ENCODE results near the gene STPG4. TPM values are rescaled to one million over a fixed set of nuclear protein-coding genes. Genes with fewer than 3 reads are reported as not detected.

The STPG4 gene
- total RNA-seq, 1 experiment from 2014 or later: 0.79 TPM

DNA sequence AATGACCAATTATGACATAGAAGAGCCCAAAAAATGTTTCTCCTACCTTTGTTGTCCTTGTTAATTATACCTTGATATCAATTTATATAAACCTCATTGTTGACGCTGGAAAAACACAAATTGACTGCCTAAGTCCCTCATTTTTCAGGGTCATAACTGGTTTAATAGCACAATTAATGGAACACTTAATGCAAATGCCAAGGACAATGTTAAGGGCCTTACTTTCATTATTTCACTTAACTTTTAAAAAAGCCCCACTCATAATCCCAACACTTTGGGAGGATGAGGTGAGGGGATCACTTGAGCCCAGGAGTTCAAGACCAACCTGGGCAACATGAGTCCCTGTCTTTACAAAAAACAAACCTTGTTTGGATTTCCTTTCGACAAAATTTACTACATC lies 3.5 kb upstream of the STPG4 start:
- H3K27me3 Mint-ChIP-seq (ENCODE audit: insufficient read depth, unreplicated experiment): no peaks in the 10 kb centered on the region
- ChIA-PET POLR2A (no interaction called here), CTCF (no interaction called here)
- TF ChIP-seq, protein P1, sequence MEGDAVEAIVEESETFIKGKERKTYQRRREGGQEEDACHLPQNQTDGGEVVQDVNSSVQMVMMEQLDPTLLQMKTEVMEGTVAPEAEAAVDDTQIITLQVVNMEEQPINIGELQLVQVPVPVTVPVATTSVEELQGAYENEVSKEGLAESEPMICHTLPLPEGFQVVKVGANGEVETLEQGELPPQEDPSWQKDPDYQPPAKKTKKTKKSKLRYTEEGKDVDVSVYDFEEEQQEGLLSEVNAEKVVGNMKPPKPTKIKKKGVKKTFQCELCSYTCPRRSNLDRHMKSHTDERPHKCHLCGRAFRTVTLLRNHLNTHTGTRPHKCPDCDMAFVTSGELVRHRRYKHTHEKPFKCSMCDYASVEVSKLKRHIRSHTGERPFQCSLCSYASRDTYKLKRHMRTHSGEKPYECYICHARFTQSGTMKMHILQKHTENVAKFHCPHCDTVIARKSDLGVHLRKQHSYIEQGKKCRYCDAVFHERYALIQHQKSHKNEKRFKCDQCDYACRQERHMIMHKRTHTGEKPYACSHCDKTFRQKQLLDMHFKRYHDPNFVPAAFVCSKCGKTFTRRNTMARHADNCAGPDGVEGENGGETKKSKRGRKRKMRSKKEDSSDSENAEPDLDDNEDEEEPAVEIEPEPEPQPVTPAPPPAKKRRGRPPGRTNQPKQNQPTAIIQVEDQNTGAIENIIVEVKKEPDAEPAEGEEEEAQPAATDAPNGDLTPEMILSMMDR (IDR thresholded peaks at IDR 0.05; ENCODE audit: insufficient read depth in 1 of 2, low read depth in 1 of 2, low read length in 1 of 2, severe bottlenecking in 1 of 2, unreplicated experiment in 1 of 2): no peak
- Histone ChIP-seq H3K27me3 (replicated peaks; ENCODE audit: control insufficient read depth, insufficient read depth, low read length) (no peaks in the 10 kb centered on the region), H3K4me1 (no peaks in the 10 kb centered on the region), H3K4me3 (ENCODE audit: low read depth, low read length) (no peak overlapping the region), H3K9me3 (no peaks in the 10 kb centered on the region), H3K36me3 (ENCODE audit: control insufficient read depth, insufficient read depth, low read length) (peaks cover 5% of the 10 kb centered on the region)
- peaks cover 7% of the 10 kb centered on the region for H3K4me1 Mint-ChIP-seq (ENCODE audit: low read depth, unreplicated experiment)
- BruUV-seq (replicated peaks): no TSS peak
- intact Hi-C loops (cut with micrococcal nuclease; ENCODE audit: unreplicated experiment): no loop called here
- no peak overlapping the region for H3K27ac Mint-ChIP-seq (ENCODE audit: unreplicated experiment)
- H3K4me3 Mint-ChIP-seq (ENCODE audit: unreplicated experiment): no peak overlapping the region
- no peaks in the 10 kb centered on the region for H3K9me3 Mint-ChIP-seq (ENCODE audit: unreplicated experiment)
- peaks cover 86% of the 10 kb centered on the region for H3K36me3 Mint-ChIP-seq (ENCODE audit: insufficient read depth, unreplicated experiment)
- no peak for DNase-seq

DNA sequence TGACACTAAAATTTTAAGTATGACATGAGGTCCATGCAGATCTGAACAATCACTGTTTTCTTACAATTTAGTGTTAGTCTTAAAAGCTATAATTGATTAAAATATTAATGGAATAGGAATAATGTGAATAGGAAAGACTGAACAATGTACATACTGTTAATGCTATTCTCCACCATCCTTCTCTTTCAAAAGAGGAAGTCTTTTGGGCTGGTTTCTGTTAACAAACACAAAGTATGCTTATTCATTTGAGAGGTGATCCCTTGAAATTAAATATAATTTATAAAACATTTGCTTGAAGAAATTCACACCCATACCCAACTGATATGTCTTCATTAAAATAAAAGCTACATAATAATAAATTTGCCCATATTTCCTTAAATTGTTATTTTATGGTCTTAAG lies 2.3 kb downstream of the STPG4 start:
- Mint-ChIP-seq H3K36me3 (ENCODE audit: insufficient read depth, unreplicated experiment) (peaks cover 50% of the 10 kb centered on the region), H3K9me3 (ENCODE audit: unreplicated experiment) (no peaks in the 10 kb centered on the region), H3K4me1 (ENCODE audit: low read depth, unreplicated experiment) (no peaks in the 10 kb centered on the region), H3K4me3 (ENCODE audit: unreplicated experiment) (no peak overlapping the region), H3K27ac (ENCODE audit: unreplicated experiment) (no peak overlapping the region), H3K27me3 (ENCODE audit: insufficient read depth, unreplicated experiment) (no peaks in the 10 kb centered on the region)
- ChIA-PET CTCF (no interaction called here), POLR2A (no interaction called here)
- BruUV-seq (replicated peaks): no TSS peak
- H3K4me3 ChIP-seq (ENCODE audit: low read depth, low read length): no peak overlapping the region
- peaks cover 16% of the 10 kb centered on the region; the same call in 1 of the 2 replicates for H3K4me1 ChIP-seq
- H3K27me3 ChIP-seq (replicated peaks; ENCODE audit: control insufficient read depth, insufficient read depth, low read length): no peaks in the 10 kb centered on the region
- peaks cover 3% of the 10 kb centered on the region for H3K36me3 ChIP-seq (ENCODE audit: control insufficient read depth, insufficient read depth, low read length)
- TF ChIP-seq, protein P1 (IDR thresholded peaks at IDR 0.05; ENCODE audit: insufficient read depth in 1 of 2, low read depth in 1 of 2, low read length in 1 of 2, severe bottlenecking in 1 of 2, unreplicated experiment in 1 of 2): no peak
- DNase-seq: no peak
- intact Hi-C loops (cut with micrococcal nuclease; ENCODE audit: unreplicated experiment): no loop called here
- no peaks in the 10 kb centered on the region for H3K9me3 ChIP-seq

DNA sequence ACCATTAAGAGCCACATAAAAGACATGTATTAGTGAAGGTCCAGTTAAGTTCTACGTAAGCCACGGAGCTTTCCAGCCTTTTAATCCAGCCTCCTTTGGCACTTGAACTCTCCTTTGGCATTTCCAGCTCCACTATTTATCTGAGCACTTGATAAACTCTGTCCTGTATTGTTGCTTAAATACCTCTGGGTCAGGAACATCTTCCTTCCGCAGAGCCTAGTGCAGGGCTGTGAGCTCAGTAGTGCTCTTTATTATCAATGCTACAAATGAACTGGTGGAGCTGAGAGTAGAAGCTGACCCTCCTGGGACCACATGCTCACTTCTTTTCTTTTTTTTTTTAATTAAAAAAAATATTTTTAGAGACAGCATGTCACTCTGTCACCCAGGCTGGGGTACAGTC lies 4.9 kb downstream of the STPG4 start:
- no peaks in the 10 kb centered on the region for H3K9me3 Mint-ChIP-seq (ENCODE audit: unreplicated experiment)
- intact Hi-C loops (cut with micrococcal nuclease; ENCODE audit: unreplicated experiment): no loop called here
- Histone ChIP-seq H3K27me3 (replicated peaks; ENCODE audit: control insufficient read depth, insufficient read depth, low read length) (no peaks in the 10 kb centered on the region), H3K4me3 (ENCODE audit: low read depth, low read length) (no peak overlapping the region), H3K4me1 (peaks cover 25% of the 10 kb centered on the region), H3K9me3 (0 out of 2 replicates have a peak, but pooled peaks cover 5% of the 10 kb centered on the region), H3K36me3 (ENCODE audit: control insufficient read depth, insufficient read depth, low read length) (peaks cover 3% of the 10 kb centered on the region)
- DNase-seq: no peak
- BruUV-seq (replicated peaks): no TSS peak
- peaks cover 25% of the 10 kb centered on the region for H3K36me3 Mint-ChIP-seq (ENCODE audit: insufficient read depth, unreplicated experiment)
- no peak overlapping the region for H3K27ac Mint-ChIP-seq (ENCODE audit: unreplicated experiment)
- TF ChIP-seq, protein P1 (IDR thresholded peaks at IDR 0.05; ENCODE audit: insufficient read depth in 1 of 2, low read depth in 1 of 2, low read length in 1 of 2, severe bottlenecking in 1 of 2, unreplicated experiment in 1 of 2): no peak
- H3K4me1 Mint-ChIP-seq (ENCODE audit: low read depth, unreplicated experiment): no peaks in the 10 kb centered on the region
- H3K27me3 Mint-ChIP-seq (ENCODE audit: insufficient read depth, unreplicated experiment): no peaks in the 10 kb centered on the region
- ChIA-PET CTCF (interaction anchor here (0.9 kb wide), 1 partner anchor 173 kb away, joined by 3 read pairs; no protein-coding TSS in a partner anchor), POLR2A (no interaction called here)
- H3K4me3 Mint-ChIP-seq (ENCODE audit: unreplicated experiment): no peak overlapping the region
